ENCODE measurements around the gene GEMIN4.
A peak's percentile ranks its signal among the peaks of the same experiment; 100 is the strongest.

Gene GEMIN4

DNA sequence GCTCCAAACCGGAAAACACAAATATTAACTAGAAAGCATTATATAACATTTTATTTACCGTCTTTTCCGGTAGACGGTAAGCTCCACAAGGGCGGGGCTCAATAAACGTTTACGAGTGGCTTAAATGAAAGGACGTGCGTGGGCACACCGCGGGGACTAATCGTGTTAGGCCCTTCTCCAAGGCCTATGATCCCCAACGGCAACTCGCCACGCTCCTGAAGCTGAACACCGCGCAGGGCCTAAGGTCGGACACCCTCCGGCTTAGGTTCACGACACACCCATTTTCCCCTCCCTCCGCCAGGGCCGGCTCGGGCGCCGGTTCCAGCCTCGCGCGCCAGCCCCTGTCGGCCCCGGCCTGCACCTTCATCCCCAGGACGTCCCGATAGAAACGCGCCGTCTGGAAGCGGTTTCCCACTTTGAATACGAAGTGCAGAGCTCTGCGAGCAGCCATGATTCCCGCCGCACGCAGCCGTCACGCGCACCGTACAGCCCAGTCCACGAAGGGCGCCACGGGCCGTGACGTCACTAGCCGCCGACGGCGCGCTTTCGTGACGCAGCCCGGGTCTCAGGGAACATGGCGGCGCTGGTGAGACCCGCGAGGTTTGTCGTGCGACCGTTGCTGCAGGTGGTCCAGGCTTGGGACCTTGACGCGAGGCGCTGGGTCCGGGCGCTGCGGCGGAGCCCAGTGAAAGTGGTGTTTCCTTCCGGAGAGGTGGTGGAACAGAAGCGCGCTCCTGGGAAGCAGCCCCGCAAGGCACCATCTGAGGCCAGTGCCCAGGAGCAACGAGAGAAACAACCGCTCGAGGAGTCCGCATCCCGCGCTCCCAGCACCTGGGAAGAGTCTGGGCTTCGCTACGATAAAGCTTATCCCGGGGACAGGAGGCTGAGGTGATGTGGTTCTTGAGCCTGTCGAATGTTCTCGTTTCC is 30.0 kb upstream of the GEMIN4 start, which contains the start of the genes GLOD4 and MRM3 (continued):
- TF ChIP-seq, protein P1, sequence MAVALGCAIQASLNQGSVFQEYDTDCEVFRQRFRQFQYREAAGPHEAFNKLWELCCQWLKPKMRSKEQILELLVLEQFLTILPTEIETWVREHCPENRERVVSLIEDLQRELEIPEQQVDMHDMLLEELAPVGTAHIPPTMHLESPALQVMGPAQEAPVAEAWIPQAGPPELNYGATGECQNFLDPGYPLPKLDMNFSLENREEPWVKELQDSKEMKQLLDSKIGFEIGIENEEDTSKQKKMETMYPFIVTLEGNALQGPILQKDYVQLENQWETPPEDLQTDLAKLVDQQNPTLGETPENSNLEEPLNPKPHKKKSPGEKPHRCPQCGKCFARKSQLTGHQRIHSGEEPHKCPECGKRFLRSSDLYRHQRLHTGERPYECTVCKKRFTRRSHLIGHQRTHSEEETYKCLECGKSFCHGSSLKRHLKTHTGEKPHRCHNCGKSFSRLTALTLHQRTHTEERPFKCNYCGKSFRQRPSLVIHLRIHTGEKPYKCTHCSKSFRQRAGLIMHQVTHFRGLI (tag by site-specific recombination; IDR thresholded peaks at IDR 0.05) = 0 out of 2 replicates have a peak, but pooled peaks have one; percentile 43
- TF ChIP-seq, protein P2, sequence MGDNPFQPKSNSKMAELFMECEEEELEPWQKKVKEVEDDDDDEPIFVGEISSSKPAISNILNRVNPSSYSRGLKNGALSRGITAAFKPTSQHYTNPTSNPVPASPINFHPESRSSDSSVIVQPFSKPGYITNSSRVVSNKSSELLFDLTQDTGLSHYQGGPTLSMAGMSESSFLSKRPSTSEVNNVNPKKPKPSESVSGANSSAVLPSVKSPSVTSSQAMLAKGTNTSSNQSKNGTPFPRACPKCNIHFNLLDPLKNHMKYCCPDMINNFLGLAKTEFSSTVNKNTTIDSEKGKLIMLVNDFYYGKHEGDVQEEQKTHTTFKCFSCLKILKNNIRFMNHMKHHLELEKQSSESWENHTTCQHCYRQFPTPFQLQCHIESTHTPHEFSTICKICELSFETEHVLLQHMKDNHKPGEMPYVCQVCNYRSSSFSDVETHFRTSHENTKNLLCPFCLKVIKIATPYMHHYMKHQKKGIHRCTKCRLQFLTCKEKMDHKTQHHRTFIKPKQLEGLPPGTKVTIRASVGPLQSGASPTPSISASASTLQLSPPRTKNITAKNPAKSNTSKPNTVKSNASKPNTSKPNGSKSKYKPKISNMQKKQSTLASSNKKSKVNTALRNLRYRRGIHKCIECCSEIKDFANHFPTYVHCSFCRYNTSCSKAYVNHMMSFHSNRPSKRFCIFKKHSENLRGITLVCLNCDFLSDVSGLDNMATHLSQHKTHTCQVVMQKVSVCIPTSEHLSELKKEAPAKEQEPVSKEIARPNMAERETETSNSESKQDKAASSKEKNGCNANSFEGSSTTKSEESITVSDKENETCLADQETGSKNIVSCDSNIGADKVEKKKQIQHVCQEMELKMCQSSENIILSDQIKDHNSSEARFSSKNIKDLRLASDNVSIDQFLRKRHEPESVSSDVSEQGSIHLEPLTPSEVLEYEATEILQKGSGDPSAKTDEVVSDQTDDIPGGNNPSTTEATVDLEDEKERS (tag by site-specific recombination; IDR thresholded peaks at IDR 0.05) = no peak
- TF ChIP-seq BCL11A (tag by site-specific recombination; IDR thresholded peaks at IDR 0.05; ENCODE audit: low read depth) = no peak
- peak; percentile 98 for TF ChIP-seq ZNF335 (tag by site-specific recombination; conservative IDR thresholded peaks at IDR 0.05)
- TF ChIP-seq SP7 (tag by site-specific recombination; IDR thresholded peaks at IDR 0.05) = peak; percentile 94
- TF ChIP-seq, protein P3, sequence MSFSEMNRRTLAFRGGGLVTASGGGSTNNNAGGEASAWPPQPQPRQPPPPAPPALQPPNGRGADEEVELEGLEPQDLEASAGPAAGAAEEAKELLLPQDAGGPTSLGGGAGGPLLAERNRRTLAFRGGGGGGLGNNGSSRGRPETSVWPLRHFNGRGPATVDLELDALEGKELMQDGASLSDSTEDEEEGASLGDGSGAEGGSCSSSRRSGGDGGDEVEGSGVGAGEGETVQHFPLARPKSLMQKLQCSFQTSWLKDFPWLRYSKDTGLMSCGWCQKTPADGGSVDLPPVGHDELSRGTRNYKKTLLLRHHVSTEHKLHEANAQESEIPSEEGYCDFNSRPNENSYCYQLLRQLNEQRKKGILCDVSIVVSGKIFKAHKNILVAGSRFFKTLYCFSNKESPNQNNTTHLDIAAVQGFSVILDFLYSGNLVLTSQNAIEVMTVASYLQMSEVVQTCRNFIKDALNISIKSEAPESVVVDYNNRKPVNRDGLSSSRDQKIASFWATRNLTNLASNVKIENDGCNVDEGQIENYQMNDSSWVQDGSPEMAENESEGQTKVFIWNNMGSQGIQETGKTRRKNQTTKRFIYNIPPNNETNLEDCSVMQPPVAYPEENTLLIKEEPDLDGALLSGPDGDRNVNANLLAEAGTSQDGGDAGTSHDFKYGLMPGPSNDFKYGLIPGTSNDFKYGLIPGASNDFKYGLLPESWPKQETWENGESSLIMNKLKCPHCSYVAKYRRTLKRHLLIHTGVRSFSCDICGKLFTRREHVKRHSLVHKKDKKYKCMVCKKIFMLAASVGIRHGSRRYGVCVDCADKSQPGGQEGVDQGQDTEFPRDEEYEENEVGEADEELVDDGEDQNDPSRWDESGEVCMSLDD (tag by site-specific recombination; IDR thresholded peaks at IDR 0.05) = peak; percentile 57; the same call in 1 of the 2 replicates

DNA sequence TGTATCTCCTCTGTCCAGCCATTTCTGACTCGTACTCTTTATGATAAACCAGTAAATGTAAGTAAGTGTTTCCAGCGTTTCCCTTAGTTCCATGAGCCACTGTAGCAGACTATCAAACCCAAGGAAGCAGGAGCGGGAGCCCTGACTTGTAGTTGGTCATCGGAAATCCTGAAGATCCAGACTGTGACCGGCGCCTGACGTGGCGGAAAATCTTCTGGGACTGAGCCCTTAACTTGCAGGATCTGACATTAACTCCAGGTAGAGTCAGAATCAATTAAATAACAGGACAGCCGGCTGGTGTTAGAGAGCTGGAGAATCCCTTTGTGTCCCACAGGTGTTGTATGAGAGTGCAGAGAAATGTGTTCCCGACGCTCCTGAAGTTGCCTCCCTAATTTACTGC is 26.0 kb upstream of the GEMIN4 start:
- H3K27ac ChIP-seq (ENCODE audit: extremely low read depth, low read depth, low read length) = no peak overlapping the region
- H3K36me3 ChIP-seq (ENCODE audit: control insufficient read depth in 2 of 2, insufficient read depth in 1 of 2, low read length in 2 of 2) = peaks cover 64 to 66% of the 10 kb centered on the region in 2 experiments
- H3K4me3 ChIP-seq (ENCODE audit: low read depth, low read length) = no peak overlapping the region
- H3K9me3 ChIP-seq (ENCODE audit: control insufficient read depth, insufficient read depth, low read depth, low read length) = no peaks in the 10 kb centered on the region
- ChIA-PET POLR2A (interaction anchor here (0.5 kb wide), 1 partner anchor 64 kb away, joined by 5 read pairs; no protein-coding TSS in a partner anchor), CTCF (interaction anchor here (0.6 to 1.0 kb wide), 2 partner anchors 16 to 25 kb away, joined by 5 to 8 read pairs; no protein-coding TSS in a partner anchor)
- TF ChIP-seq ZNF292 (tag by site-specific recombination; IDR thresholded peaks at IDR 0.05; ENCODE audit: borderline replicate concordance, low read depth) = no peak
- no peak for TF ChIP-seq ZFP69B (tag by site-specific recombination; IDR thresholded peaks at IDR 0.05)
- H3K4me1 ChIP-seq (ENCODE audit: control insufficient read depth, insufficient read depth, low read length) = peaks cover 4% of the 10 kb centered on the region

DNA sequence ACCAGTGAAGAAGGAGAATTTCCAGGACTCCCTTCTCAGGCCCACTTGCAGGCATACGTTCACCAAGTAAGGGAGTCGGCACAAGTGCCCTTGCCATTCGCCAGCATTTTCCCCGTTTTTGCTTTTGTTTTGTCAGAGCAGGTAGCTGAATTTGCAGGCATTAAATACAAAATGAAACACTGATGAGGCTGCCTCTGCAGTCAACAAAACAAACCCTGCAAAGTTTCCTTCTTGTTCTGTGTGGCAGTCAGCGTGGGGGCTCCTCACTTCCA is 22.2 kb upstream of the GEMIN4 start:
- no peak for TF ChIP-seq ZNF792 (tag by site-specific recombination; IDR thresholded peaks at IDR 0.05)
- no peak for TF ChIP-seq ZBTB20 (tag by site-specific recombination; IDR thresholded peaks at IDR 0.05)
- TF ChIP-seq ZNF623 (tag by site-specific recombination; IDR thresholded peaks at IDR 0.05) = no peak
- TF ChIP-seq HOXC10 (CRISPR knock-in tag; IDR thresholded peaks at IDR 0.05) = no peak
- no peak for TF ChIP-seq ZNF560 (tag by site-specific recombination; IDR thresholded peaks at IDR 0.05; ENCODE audit: borderline replicate concordance)
- TF ChIP-seq ZNF791 (tag by site-specific recombination; IDR thresholded peaks at IDR 0.05) = no peak
- TF ChIP-seq WT1 (tag by site-specific recombination; IDR thresholded peaks at IDR 0.05) = no peak
- no peak for TF ChIP-seq GLI4 (tag by site-specific recombination; IDR thresholded peaks at IDR 0.05)
- Histone ChIP-seq H3K36me3 (ENCODE audit: control insufficient read depth in 2 of 2, insufficient read depth in 1 of 2, low read length in 2 of 2) (peaks cover 92 to 94% of the 10 kb centered on the region in 2 experiments), H3K4me3 (ENCODE audit: low read depth, low read length) (no peak overlapping the region), H3K27ac (ENCODE audit: extremely low read depth, low read depth, low read length) (no peak overlapping the region), H3K4me1 (ENCODE audit: control insufficient read depth, insufficient read depth, low read length) (no peaks in the 10 kb centered on the region), H3K9me3 (ENCODE audit: control insufficient read depth, insufficient read depth, low read depth, low read length) (no peaks in the 10 kb centered on the region)
- ChIA-PET CTCF (no interaction called here), POLR2A (no interaction called here)
